Left lung (tissue), 10 donors: ENCODE measurements around the gene CKS1B. TPM values are rescaled to one million over a fixed set of nuclear protein-coding genes. Genes with fewer than 3 reads are reported as not detected.
A peak's percentile ranks its signal among the peaks of the same experiment; 100 is the strongest.

Experiments used
- ATAC-seq: fragments of 200-7000 bp; cut with Tn5 transposase; one replicate; pipeline ENCODE4 v1.9.1; 2020; ENCODE audit warnings: moderate library complexity
- DNase-seq, 4 donors: peaks; one replicate each; pipeline ENCODE4 v3.0.0-alpha.2; 2013 to 2020
- H3K27ac ChIP-seq, 2 donors: fragments of 200-600 bp; sonication (generic) in 1 of 2; one replicate each; pipeline versions ENCODE4 v1.5.0 to v1.8.0; 2020 to 2021
- H3K27me3 ChIP-seq, 2 donors: fragments of 200-600 bp; sonication (generic) in 1 of 2; one replicate each; pipeline versions ENCODE4 v1.5.0 to v1.8.0; 2020 to 2021
- H3K36me3 ChIP-seq, 2 donors: fragments of 200-600 bp; sonication (generic) in 1 of 2; one replicate each; pipeline versions ENCODE4 v1.5.0 to v1.8.0; 2020 to 2021
- H3K4me1 ChIP-seq, 2 donors: fragments of 200-600 bp; one replicate each; pipeline ENCODE4 v1.8.0; 2021
- H3K4me3 ChIP-seq, 2 donors: fragments of 200-600 bp; sonication (generic) in 1 of 2; one replicate each; pipeline versions ENCODE4 v1.5.0 to v1.8.0; 2020 to 2021; ENCODE audit warnings: mild to moderate bottlenecking in 1 of 2
- H3K9me3 ChIP-seq, 2 donors: fragments of 200-600 bp; sonication (generic) in 1 of 2; one replicate each; pipeline versions ENCODE4 v1.5.0 to v1.8.0; 2020 to 2021
- intact Hi-C, 2 donors: fragments of 100-400 bp; cut with DNase I; formaldehyde crosslinking; loops; one replicate each; pipeline versions ENCODE4 v1.11.2 to v1.14.2; 2022
- polyA plus RNA-seq, 6 donors: library from polyadenylated mRNA; unstranded; fragments of 120-200 nt; gene quantifications; one replicate each; pipeline ENCODE4 v1.2.1, GENCODE V29; 2013; ENCODE audit not compliant: insufficient read length in 6 of 6
- total RNA-seq, 2 donors: library from RNA; stranded (reverse); fragmentation: NEBNext Ultra II Directional; extraction: Animal tissue kit (Norgen Biotek cat#: 25700); gene quantifications; one replicate each; pipeline ENCODE4 v1.2.1, GENCODE V29; 2021
- TF ChIP-seq, protein P1 (sequence below), 2 donors: fragments of 200-600 bp; sonication (generic) in 1 of 2; IDR thresholded peaks; one replicate each; pipeline versions ENCODE4 v1.5.0 to v1.8.0; 2021; ENCODE audit warnings: antibody characterized with exemption in 2 of 2
- donor health status: DM: no; HTN: yes; CAD: no.
- donor health status: DM: no; HTN: no; CAD: no.

CKS1B gene
- total and polyA plus RNA-seq, 8 donors: 29.7 to 141 (median 87.7) TPM

DNA sequence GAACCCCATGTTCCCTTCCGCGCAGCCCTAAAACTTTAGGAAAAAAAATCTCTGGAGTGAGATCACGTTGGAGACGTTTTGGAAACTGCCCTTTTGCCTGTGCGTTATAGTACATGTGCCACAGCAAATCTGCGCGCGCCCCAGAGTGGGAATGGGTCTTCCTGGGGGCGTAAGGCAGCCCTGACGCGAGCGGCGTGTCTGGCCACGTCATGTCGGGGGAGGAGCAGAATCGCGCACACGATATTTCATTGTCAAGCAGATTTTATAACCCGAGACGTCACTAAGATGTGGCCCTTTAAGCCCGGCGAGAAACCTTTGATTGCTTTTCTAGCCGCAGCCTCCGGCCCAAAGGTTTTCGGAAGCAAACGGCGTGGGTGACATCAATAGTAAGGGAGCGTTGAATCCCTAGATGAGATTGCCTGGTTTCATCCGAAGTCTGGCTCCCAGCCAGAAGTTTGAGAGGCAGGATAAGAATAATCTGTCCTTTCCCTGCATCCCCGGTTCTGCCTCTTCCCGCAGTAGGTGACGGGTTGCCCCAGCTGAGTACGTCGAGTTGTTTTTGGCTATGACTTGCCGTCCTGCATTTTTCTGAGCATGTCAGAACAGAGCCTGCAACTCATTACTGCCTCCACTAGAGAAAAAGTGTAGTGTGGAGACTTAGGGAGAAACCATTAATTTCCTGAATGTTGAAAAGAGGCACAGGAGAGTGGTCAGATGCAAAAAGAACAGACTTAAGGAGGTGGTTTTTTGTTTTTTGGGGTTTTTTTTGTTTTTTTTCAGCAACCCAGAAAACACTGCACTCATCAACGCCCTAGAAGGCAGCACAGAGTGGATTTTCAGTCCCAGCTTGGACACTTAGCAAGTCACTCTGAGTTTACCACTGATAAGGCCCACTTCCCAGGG, 37.1 kb upstream of the CKS1B start:
- ATAC-seq (peak; percentile 85), DNase-seq (peak; percentile 94 to 98 (median 96))
- Histone ChIP-seq H3K36me3 (no peaks in the 10 kb centered on the region), H3K4me3 (peak overlapping the region; percentile 59 to 74), H3K27ac (peak overlapping the region; percentile 98 to 99), H3K4me1 (peaks cover 19 to 42% of the 10 kb centered on the region in 2 donors), H3K9me3 (no peaks in the 10 kb centered on the region), H3K27me3 (no peaks in the 10 kb centered on the region)
- TF ChIP-seq, protein P1, sequence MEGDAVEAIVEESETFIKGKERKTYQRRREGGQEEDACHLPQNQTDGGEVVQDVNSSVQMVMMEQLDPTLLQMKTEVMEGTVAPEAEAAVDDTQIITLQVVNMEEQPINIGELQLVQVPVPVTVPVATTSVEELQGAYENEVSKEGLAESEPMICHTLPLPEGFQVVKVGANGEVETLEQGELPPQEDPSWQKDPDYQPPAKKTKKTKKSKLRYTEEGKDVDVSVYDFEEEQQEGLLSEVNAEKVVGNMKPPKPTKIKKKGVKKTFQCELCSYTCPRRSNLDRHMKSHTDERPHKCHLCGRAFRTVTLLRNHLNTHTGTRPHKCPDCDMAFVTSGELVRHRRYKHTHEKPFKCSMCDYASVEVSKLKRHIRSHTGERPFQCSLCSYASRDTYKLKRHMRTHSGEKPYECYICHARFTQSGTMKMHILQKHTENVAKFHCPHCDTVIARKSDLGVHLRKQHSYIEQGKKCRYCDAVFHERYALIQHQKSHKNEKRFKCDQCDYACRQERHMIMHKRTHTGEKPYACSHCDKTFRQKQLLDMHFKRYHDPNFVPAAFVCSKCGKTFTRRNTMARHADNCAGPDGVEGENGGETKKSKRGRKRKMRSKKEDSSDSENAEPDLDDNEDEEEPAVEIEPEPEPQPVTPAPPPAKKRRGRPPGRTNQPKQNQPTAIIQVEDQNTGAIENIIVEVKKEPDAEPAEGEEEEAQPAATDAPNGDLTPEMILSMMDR (IDR thresholded peaks at IDR 0.05): peak; percentile 16 to 17
- intact Hi-C loops: no loop called here

DNA sequence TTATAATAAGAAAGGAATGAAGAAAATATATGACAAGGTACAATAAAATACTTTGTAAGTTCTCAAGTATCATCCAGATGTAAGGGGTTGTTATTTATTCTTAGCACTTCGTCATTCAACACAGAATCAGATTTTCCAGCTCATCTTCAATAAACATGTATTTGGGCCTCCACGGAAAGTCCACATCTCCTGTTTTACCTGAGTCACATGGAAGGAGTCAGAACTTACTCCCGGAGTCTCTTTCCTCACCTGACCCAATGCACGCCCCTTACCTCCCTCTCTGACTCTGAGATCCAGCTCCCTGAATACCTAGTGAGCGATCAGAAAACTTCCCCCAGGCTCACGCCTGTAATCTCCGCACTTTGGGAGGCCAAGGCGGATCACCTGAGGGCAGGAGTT, 36.5 kb upstream of the CKS1B start:
- peak overlapping the region in 1 of 2 donors; percentile 74 for H3K4me3 ChIP-seq

DNA sequence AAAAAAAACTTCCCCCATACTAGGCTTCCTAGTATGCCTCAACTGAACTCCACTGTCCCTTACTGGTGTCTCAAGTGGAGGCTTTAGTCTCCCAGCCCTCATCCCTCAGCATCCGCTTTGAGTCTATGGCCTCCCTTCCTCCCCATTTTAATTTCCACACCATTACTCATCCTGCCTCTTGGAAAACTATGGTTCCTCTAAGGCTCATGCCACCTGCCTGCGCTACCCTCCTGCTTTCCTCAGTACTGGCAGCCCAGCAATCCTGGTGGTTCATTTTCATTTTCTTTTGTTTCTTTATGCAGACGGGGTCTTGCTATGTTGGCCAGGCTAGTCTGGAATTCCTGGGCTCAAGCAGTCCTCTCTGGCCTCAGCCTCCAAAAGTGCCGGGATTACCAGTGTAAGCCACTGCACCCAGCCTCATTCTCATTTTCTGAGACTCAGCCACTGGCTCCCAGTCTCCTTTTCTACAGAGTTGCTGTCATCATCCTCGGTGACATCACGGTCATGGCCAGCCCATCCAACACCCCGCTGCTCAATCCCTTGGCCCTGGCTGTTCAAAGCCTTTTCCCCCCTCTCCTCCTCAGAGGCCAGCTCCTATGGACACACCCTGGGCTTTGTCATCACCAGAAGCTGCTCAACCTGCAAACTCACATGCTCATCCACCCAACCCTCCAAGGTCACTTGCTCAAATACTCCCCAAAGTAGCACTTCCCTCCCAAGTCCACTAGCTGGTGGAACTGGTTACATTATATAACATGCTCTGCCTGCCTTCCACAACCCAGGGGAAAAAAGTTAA, 35.7 kb upstream of the CKS1B start:
- no peak for DNase-seq
- Histone ChIP-seq H3K27ac (peak overlapping the region; percentile 98 to 99), H3K36me3 (no peaks in the 10 kb centered on the region), H3K27me3 (no peaks in the 10 kb centered on the region), H3K4me3 (no peak overlapping the region), H3K9me3 (no peaks in the 10 kb centered on the region), H3K4me1 (peaks cover 20 to 53% of the 10 kb centered on the region in 2 donors)
- intact Hi-C loops: no loop called here
- TF ChIP-seq, protein P1 (IDR thresholded peaks at IDR 0.05): no peak
- no peak for ATAC-seq

More for the DNA sequence above, 36.5 kb upstream of the CKS1B start:
- Histone ChIP-seq H3K27ac (peak overlapping the region; percentile 98 to 99), H3K9me3 (no peaks in the 10 kb centered on the region), H3K36me3 (no peaks in the 10 kb centered on the region), H3K4me1 (peaks cover 20 to 45% of the 10 kb centered on the region in 2 donors), H3K27me3 (no peaks in the 10 kb centered on the region)
- intact Hi-C loops: no loop called here
- TF ChIP-seq, protein P1 (IDR thresholded peaks at IDR 0.05): no peak
- ATAC-seq (no peak), DNase-seq (no peak)

DNA sequence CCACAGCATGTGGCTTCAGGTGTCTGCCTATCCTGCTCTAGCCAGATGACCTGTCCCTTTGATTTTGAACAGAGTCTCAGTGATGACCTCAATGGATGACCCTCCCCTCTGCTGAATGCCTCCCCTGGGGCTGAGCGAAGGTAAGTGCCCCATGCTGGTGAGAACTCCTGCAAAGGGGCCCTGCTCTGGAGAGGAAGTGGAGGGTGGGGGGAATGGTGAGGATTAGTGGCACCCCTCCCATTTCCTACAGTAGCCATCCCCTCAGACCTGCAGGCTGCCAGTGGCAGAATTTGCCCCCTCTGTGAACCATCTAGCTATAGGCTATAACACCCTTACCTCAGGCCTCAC, 34.3 kb upstream of the CKS1B start:
- intact Hi-C loops: no loop called here
- Histone ChIP-seq H3K9me3 (no peaks in the 10 kb centered on the region), H3K4me3 (no peak overlapping the region), H3K36me3 (peaks cover 0 to 8% of the 10 kb centered on the region in 2 donors), H3K27me3 (no peaks in the 10 kb centered on the region), H3K27ac (no peak overlapping the region), H3K4me1 (peaks cover 20 to 55% of the 10 kb centered on the region in 2 donors)
- ATAC-seq (no peak), DNase-seq (no peak)
- TF ChIP-seq, protein P1 (IDR thresholded peaks at IDR 0.05): no peak
